Measurements from ENCODE around the gene ERI3.

DNA sequence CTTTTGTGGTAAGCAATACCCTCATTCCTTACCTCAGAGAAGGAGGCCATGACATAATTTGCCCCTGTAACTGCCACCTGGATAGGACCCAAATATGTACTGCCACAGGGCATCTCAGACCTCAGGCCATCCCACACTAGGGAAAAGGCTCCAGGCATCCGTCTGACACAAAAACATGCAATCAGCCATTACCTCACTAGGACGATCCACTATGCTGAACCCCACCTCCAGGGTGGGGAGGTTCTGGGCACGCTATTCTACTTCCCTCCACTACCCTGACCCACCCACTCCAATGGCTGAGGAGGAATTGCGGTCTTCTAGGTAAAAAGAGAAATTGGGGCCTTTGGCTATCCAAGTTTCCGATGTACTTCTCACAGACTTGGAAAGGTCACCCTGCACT, 53.6 kb downstream of the ERI3 start:
- TF ChIP-seq POLR2A (IDR thresholded peaks at IDR 0.05; ENCODE audit: low read length), result no peak
- TF ChIP-seq GATA1 (IDR thresholded peaks at IDR 0.05; ENCODE audit: low read depth, low read length), result no peak
